PC-9 (cell line): ENCODE measurements around the gene C14orf132. TPM values are rescaled to one million over a fixed set of nuclear protein-coding genes. Genes with fewer than 3 reads are reported as not detected.

ENCODE experiments used
- BruUV-seq: library from RNA; stranded (reverse); fragments of 400-500 nt; replicated peaks from 2 replicates; lab custom pipeline; 2021; lab: Mats Ljungman, UMichigan
- CTCF ChIA-PET: fragments of 300-600 bp; sonication (Branson Sonifier 250); formaldehyde crosslinking; loops from one replicate; lab custom pipeline; 2022; ENCODE audit warnings: antibody characterized with exemption; lab: Charles Lee
- POLR2A ChIA-PET: fragments of 300-600 bp; sonication (Branson Sonifier 250); formaldehyde crosslinking; loops from one replicate; lab custom pipeline; 2022; ENCODE audit warnings: antibody characterized with exemption; ENCODE audit not compliant: unreplicated experiment; lab: Charles Lee
- DNase-seq, 2 experiments: peaks; one replicate each; pipeline versions ENCODE4 v3.0.0 to v3.0.0-alpha.2; 2015 to 2022; ENCODE audit warnings: mixed read lengths in 1 of 2
- H2AFZ ChIP-seq: fragments of 200-600 bp; sonication (generic); 2 replicates; pipeline ENCODE4 v1.8.1; 2017; ENCODE audit warnings: antibody characterized with exemption
- H3F3A ChIP-seq: fragments of 200-600 bp; sonication (generic); 2 replicates; pipeline ENCODE4 v1.8.1; 2017; ENCODE audit warnings: antibody characterized with exemption, mild to moderate bottlenecking, low read depth; ENCODE audit not compliant: insufficient read depth
- H3K27ac ChIP-seq: fragments of 200-600 bp; sonication (generic); 2 replicates; pipeline ENCODE4 v1.6.1; 2016; ENCODE audit warnings: mixed run types
- H3K27me3 ChIP-seq: fragments of 200-600 bp; sonication (generic); 2 replicates; pipeline ENCODE4 v1.6.1; 2016; ENCODE audit warnings: low read depth, mixed run types; ENCODE audit not compliant: insufficient read depth
- H3K36me3 ChIP-seq: fragments of 200-600 bp; sonication (generic); 2 replicates; pipeline ENCODE4 v1.6.1; 2016; ENCODE audit warnings: low read depth, mixed run types
- H3K4me1 ChIP-seq: fragments of 200-600 bp; sonication (generic); replicated peaks from 2 replicates; pipeline ENCODE4 v1.6.1; 2016; ENCODE audit warnings: mixed run types; ENCODE audit not compliant: insufficient read depth
- H3K4me2 ChIP-seq: fragments of 200-600 bp; sonication (generic); 2 replicates; pipeline ENCODE4 v1.6.1; 2017; ENCODE audit warnings: mixed run types
- H3K4me3 ChIP-seq: fragments of 200-600 bp; sonication (generic); 2 replicates; pipeline ENCODE4 v1.6.1; 2016; ENCODE audit warnings: mixed run types
- H3K79me2 ChIP-seq: fragments of 200-600 bp; sonication (generic); 2 replicates; pipeline ENCODE4 v1.6.1; 2017; ENCODE audit warnings: low read depth, mixed run types
- H3K9me2 ChIP-seq: fragments of 200-600 bp; sonication (generic); 2 replicates; pipeline ENCODE4 v1.8.1; 2017; ENCODE audit warnings: mild to moderate bottlenecking; ENCODE audit not compliant: insufficient read depth
- H3K9me3 ChIP-seq: fragments of 200-600 bp; sonication (generic); 2 replicates; pipeline ENCODE4 v1.8.1; 2016; ENCODE audit warnings: low read depth; ENCODE audit not compliant: insufficient read depth
- H4K20me1 ChIP-seq: fragments of 200-600 bp; sonication (generic); 2 replicates; pipeline ENCODE4 v1.8.1; 2017; ENCODE audit not compliant: insufficient read depth
- EZH2 ChIP-seq: fragments of 200-600 bp; sonication (generic); IDR thresholded peaks from 2 replicates; pipeline ENCODE4 v1.8.0; 2017; ENCODE audit warnings: antibody characterized with exemption, low read depth
- intact Hi-C: fragments of 100-400 bp; cut with micrococcal nuclease; formaldehyde crosslinking; loops from one replicate; pipeline ENCODE4 v1.10.0; 2022; ENCODE audit not compliant: unreplicated experiment
- total RNA-seq: library from RNA; stranded (reverse); gene quantifications from 2 replicates; pipeline ENCODE4 v1.2.3, GENCODE V29; 2021
- TF ChIP-seq, protein P1 (sequence below): fragments of 200-600 bp; sonication (generic); conservative IDR thresholded peaks from 2 replicates; pipeline ENCODE4 v1.6.1; 2017; ENCODE audit warnings: mixed run types, antibody characterized with exemption, mild to moderate bottlenecking, moderate library complexity

Gene C14orf132
- total RNA-seq, 1 experiment from 2014 or later = not detected

DNA sequence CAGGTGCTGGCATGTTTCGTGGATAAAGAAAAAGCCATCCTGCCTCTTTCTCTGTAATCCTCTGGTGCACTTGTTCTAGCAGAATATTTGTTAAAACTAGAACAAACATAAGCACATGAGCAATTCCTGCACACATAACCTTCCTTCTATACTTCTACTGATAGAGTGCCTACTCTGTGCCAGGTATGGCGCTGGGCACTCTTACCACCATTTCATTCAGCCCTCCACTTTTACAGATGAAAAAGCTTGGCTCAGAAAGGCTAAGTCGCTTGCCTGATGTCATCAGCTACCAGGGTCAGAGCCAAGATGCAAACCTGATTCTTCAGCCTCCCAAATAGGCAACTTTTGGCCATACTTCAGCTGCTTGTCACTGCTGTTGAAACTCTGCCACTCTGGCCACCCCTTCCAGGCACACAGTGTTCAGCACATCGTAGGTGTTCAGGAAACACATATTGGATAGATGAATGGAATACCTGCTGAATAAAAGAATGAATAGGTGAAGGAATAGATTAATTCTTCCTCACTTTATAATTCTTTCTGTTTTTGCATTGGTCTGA, 10.0 kb upstream of the C14orf132 start:
- no peaks in the 10 kb centered on the region for H3K4me1 ChIP-seq
- POLR2A ChIA-PET = no interaction called here
- no peak overlapping the region for H3K27ac ChIP-seq
- DNase-seq = no peak
- no peak overlapping the region for H3K4me2 ChIP-seq
- BruUV-seq = no TSS peak
- no peak overlapping the region for H2AFZ ChIP-seq
- no peaks in the 10 kb centered on the region for H3F3A ChIP-seq
- CTCF ChIA-PET = no interaction called here
- no peaks in the 10 kb centered on the region for H4K20me1 ChIP-seq
- intact Hi-C loops = no loop called here
- no peaks in the 10 kb centered on the region for H3K9me3 ChIP-seq
- no peaks in the 10 kb centered on the region for H3K9me2 ChIP-seq
- H3K4me3 ChIP-seq = no peak overlapping the region
- H3K36me3 ChIP-seq = no peaks in the 10 kb centered on the region
- H3K79me2 ChIP-seq = no peaks in the 10 kb centered on the region
- peaks cover 45% of the 10 kb centered on the region for H3K27me3 ChIP-seq
- TF ChIP-seq, protein P1, sequence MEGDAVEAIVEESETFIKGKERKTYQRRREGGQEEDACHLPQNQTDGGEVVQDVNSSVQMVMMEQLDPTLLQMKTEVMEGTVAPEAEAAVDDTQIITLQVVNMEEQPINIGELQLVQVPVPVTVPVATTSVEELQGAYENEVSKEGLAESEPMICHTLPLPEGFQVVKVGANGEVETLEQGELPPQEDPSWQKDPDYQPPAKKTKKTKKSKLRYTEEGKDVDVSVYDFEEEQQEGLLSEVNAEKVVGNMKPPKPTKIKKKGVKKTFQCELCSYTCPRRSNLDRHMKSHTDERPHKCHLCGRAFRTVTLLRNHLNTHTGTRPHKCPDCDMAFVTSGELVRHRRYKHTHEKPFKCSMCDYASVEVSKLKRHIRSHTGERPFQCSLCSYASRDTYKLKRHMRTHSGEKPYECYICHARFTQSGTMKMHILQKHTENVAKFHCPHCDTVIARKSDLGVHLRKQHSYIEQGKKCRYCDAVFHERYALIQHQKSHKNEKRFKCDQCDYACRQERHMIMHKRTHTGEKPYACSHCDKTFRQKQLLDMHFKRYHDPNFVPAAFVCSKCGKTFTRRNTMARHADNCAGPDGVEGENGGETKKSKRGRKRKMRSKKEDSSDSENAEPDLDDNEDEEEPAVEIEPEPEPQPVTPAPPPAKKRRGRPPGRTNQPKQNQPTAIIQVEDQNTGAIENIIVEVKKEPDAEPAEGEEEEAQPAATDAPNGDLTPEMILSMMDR = no peak
- TF ChIP-seq EZH2 = no peak

DNA sequence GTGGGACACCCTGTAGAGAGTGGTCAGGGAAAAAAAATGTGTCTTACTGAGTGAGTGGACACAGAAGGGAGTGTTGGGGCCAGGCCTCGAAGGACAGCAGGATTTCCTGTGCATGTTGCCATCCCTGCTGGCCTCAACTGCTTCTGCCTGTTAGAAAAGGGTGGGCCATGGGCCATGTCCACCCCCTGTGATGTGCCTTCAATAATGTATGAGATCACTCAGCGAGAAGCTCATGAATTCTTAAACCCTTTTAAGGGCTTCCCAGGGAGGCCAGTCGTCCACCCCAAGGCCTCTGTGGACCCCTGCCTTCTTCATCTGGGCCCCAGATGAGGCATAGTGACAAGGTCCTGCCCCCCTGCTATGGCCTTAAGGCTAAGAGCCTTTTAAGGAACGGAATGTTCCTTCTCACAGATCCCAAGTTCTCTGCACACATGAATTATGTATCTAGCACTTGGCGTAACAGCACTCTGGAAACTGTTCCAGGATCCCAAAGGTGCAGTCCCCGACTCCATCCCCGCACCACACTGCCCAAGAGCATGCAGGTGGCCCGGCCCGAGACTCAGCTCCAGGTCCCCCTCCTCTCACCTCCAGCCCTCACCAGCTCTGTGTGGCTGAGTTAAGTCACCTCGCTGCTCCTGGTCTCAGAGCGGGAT, 8.9 kb upstream of the C14orf132 start:
- BruUV-seq = no TSS peak
- Histone ChIP-seq H3K9me2 (no peaks in the 10 kb centered on the region), H3K9me3 (no peaks in the 10 kb centered on the region), H3F3A (no peaks in the 10 kb centered on the region), H3K36me3 (no peaks in the 10 kb centered on the region), H3K79me2 (no peaks in the 10 kb centered on the region), H3K27me3 (peaks cover 37% of the 10 kb centered on the region), H3K4me3 (no peak overlapping the region), H3K4me1 (no peaks in the 10 kb centered on the region), H4K20me1 (no peaks in the 10 kb centered on the region), H3K27ac (no peak overlapping the region), H3K4me2 (no peak overlapping the region), H2AFZ (no peak overlapping the region)
- no peak for DNase-seq
- intact Hi-C loops = no loop called here
- TF ChIP-seq, protein P1 = no peak
- TF ChIP-seq EZH2 = no peak
- POLR2A ChIA-PET = no interaction called here
- CTCF ChIA-PET = no interaction called here

DNA sequence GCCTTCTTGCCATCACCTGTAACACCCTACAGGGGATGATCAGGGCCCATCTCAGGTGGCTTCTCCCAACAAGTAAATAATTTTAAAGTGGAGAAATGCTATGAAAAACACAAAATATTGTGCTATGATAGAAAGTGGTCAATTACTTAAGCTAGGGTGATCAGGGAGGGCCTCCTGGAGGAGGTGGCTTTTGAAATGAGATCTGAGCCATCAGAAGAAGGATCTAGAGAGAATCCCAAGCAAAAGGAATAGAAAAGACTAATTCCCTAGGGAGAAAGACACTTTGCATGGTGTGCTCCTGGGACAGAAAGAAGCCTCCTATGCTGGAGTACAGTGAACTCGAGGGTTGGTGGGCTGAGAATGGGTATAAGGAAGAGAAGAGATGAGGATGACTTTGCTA, 7.5 kb upstream of the C14orf132 start:
- H3K9me2 ChIP-seq = no peaks in the 10 kb centered on the region
- no peaks in the 10 kb centered on the region for H3K4me1 ChIP-seq
- ChIA-PET POLR2A (no interaction called here), CTCF (no interaction called here)
- H3K9me3 ChIP-seq = no peaks in the 10 kb centered on the region
- no peaks in the 10 kb centered on the region for H3F3A ChIP-seq
- H4K20me1 ChIP-seq = no peaks in the 10 kb centered on the region
- DNase-seq = no peak
- no peak for TF ChIP-seq EZH2
- TF ChIP-seq, protein P1 = no peak
- no peaks in the 10 kb centered on the region for H3K79me2 ChIP-seq
- no TSS peak for BruUV-seq
- intact Hi-C loops = no loop called here
- H2AFZ ChIP-seq = no peak overlapping the region
- H3K27ac ChIP-seq = no peak overlapping the region
- H3K4me2 ChIP-seq = no peak overlapping the region
- no peaks in the 10 kb centered on the region for H3K36me3 ChIP-seq
- peaks cover 27% of the 10 kb centered on the region for H3K27me3 ChIP-seq
- no peak overlapping the region for H3K4me3 ChIP-seq
